NOMO-1 treated with DMSO at 0.1 percent for 48 hours (cell line): ENCODE measurements around the gene PADI6.

Source experiments
- DNase-seq: peaks from one replicate; lab custom pipeline; 2025; ENCODE audit not compliant: unreplicated experiment; lab: John Stamatoyannopoulos, UW

PADI6 gene

DNA sequence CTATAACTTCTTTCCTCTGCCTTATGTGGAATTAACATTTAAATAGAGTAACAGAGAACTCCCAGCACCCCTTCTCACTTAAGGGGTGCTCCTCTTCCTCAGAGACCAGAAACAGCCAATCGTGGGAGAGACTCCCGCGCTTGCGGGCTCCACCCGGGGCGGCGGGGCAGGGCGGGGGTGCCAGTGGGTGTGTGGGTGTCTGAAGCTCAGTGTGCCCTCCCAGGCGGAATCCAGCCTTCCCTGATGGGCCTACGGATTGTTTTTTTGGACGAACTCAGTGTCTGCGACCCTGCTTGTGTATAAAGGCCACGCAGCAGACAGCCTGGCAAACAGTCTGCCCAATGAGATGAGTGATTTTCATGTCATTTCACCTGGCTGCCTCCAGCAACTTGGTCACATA is 61.3 kb downstream of the PADI6 start:
- DNase-seq = no peak

DNA sequence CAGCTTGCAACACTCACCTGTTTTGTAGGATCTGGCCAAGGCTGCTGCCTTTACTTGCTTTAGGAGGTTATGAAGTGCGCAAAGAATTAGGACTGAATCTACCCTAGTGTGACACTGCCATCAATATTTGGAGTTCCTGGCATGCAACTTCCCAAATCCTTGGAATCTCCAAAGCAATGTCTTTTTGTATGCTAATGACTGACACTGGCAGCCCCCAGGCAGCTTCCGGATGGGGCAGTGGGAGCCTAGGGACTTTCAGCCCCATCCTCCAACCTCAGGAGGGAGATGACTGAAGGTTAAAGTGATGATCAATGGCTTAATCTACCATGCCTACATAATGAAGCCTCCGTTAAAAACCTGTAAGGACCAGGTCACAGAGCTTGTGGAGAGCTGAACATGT is 62.0 kb downstream of the PADI6 start:
- no peak for DNase-seq

DNA sequence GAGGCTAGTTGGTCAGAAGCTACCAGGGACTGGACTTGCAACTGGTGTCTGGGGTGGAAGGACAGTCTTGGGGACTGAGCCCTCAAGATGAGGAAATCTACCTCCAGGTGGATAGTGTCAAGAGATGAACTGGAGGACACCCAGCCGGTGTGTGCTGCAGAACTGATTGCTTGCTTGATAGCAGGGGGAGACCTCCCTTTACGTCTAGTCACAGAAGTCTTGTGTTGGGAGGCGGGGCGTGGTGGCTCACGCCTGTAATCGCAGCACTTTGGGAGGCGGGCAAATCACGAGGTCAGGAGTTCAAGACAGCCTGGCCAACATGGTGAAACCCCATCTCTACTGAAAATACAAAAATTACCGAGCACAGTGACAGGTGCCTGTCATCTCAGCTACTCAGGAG is 62.6 kb downstream of the PADI6 start:
- DNase-seq = no peak

DNA sequence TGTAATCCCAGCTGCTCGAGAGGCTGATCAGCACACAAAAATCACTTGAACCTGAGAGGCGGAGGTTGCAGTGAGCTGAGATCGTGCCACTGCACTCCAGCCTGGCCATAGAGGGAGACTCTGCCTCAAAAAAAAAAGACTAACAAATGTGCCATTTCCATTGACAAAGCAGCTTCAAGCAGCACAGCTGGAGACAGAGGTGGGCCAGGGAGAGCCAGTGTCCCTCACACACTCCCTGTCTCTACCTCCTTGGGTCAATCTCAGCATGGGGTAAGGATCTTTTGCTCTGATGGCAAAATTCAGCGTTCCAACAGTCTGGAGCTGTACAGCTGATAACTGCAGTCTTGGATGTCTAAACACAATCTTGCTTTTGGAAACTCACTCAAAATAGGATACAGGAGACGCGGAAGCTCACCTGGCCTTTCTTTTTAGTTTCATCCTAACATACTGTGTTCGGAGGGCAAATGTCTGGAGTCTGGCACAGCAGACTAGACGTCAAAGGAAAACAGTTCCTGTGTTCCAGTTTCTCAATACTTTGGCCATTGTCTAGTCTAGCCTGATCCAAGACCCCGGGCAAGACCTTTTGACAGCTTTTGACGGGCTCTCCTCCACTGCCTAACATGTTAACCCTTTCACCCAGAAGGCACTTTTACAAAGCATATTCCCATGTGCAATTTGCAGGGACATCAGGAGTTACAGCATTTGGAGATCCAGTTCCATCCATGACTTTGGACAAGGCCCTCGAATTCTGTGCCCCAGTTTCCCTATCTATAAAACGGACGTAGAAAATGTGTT is 64.6 kb downstream of the PADI6 start:
- no peak for DNase-seq

DNA sequence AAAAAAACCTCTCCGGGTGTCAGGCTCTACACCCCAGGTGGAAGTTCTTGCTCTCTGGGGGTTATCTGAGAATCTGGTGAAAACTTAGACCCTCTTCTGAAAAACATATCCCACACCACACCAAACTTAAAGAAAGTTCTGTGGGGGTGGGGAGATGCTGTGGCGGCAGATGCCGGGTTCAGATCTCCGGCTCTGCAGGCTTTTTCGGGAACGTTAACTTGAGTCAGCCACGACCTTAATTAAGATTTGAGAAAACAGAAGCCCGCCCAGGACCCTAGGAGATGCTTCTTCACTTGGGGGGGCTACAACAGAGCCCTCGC is 65.2 kb downstream of the PADI6 start:
- no peak for DNase-seq

DNA sequence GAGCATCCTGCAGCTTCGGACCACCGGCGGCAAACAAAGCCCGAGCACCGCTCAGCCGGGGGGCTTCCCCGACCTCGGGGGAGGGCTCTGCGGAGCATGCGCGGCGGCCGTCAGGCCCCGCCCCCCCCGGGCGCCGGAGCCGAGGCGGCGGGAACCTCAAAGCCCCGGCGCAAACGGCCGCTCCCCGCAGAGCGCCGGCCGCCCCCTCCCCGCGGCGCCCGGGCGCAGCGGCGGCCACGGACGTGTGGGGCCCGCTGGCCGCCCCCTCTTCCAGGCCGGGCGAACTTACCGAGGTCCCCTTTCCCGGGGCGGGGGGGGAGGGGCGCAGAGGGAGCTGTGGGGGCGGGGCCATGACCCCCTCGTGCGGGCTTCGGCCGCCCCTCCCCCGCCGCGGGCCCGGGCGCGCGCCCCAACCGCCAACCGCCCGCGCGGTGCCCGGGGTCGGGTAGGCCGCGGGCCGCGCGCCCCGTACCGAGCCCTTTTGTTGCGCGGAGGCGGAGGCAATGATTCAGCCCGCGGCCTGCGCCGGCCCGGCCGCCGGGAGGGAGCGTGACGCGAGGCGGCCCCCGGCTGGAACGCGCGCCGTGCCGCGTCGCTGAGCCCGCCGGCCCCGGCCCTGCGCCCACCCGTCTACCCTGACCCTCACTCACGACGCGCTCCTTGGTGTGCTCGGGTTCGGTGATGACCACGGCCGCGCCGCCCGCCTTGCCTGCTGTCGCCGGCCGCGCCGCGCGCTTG is 65.8 kb downstream of the PADI6 start:
- DNase-seq = no peak

DNA sequence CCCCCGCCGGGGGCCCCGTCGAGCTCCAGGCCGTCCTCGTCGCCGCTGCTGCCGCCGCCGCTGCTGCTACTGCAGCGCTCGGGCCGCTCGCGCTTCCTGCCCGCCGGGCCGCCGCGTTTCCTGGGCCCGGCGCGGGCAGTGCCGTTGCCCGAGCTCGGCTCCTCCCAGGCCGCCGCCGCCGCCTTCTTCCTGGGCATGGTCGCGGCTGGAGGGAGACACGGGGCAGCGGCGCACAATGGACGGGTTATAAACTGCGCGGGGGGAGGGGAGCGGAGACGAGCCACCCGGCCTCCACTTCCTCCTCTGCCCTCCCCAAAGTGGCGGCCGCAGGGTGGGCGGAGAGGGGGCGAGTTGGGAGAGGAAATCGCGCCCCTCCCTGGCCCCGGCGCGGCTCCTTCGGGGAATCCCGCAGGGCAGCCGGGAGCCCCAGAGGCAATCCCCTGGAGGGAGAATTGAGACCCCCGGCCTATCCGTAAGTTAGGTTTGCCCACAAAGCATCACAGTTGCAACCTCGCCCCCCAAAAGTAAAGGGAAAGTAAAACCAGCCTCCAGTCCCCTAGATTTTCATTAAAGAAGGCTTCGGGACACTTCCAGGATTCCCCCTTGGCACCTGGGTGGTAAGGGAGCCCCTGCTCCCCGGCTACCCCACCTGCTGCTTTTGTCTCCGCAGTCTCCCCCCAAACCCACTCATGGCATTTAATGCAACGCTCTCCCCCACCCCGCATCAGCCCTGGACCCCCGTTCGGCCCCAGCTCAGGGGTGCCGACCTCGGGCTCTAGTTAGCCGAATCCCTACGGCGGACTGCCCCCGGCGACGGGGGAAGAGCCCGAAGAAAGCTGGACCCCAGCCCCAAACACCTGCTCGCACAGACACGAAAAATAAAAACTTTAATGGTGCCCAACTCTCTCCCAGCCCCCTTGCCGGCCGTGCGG is 66.6 kb downstream of the PADI6 start:
- DNase-seq = peak; percentile 59

DNA sequence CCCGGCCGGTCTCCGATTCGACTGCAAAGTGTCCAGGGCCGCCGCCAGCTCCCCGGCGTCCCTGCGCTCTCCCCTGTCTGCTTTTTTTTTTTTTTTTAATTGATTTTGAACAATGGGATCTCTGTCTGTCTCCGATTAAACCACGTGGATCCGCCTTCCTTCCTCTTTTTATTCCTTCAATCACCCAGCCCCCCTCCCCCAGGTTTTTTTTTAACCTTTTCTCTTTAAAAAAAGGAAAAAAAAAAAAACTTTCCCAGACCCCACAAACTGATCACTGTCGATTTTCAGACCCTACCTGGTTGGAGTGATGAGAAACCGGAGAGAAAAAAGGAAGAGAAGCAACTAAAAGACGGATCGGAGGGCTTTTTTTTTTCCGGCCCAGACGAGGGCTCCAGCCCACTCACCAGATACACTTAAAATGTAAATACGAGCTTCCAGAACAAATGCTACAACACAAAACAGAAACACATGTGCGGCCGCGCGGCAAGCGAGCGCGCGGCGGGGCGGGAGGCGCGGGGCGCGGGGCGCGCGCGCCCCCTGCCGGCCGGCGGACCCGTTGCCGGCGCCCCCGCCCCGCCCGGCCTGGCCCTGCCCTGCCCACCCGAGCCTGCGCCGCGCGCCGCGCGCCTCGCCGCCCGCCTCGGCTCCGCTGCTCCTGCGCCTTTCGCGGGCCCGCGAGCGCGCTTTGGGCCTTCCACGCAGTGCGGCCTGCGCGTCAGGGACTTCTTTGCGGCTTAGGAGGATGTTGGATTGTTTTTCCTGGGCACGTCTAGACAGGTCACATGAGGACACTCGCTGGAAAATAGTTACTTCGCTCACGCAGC is 67.5 kb downstream of the PADI6 start, which contains the start of gene RCC2:
Gene RCC2 (minus strand): TSS at position 428 of the 824 bp plus-strand sequence. CDS start 1,163 bp downstream, outside the sequence.
- peak; percentile 76 for DNase-seq

DNA sequence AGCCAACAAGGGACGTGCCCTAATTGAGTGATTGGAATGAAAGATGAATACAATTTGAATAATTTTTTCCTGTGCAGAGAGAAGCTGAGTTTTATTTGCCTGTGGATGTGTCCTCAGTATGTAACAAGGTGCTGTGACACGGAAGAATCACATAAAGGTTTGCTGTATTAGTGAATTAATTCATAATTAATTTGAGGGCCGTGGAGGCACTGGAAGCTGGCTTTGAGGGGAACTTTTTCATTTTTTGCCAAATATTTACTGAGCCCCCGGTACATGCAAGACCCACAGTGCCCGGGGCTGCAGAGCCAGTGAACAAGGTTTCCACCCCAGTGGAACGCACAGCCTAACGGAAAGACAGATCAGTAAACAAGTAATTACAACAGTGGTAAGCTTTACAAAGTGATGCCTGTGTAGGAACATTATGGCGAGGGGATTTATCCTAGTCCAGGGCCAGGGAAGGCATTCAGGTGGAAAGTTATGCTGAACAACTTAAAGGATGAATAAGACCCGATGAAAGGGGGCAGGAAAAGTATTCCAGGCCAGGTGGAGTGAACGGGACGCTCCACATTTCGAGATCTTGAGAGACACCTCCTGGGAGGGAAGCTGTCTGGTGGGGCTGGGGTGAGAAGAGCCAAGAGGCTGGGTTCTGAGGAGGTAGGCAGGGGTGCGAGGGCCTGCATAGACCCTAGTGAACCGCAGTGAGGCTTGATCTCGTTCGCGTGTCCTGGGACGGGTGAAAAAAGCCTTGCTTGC is 68.3 kb downstream of the PADI6 start:
- DNase-seq = no peak

DNA sequence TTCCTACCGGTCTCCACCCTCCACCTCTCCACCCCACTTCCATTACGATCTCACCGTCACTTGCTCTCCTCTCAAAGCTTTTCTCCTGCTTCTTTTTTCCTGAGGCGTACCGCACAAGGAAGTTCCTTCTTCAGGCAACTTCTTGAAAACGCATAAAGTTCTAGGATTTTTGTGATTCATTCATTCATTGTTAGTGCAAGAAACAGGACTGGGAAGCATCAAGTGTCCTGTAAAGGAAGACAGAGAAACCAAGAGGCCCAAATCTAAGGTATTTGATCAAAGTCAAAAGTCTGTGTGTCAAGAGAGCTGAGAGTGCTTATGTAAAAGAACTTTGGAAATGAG is 68.8 kb downstream of the PADI6 start:
- DNase-seq = no peak

DNA sequence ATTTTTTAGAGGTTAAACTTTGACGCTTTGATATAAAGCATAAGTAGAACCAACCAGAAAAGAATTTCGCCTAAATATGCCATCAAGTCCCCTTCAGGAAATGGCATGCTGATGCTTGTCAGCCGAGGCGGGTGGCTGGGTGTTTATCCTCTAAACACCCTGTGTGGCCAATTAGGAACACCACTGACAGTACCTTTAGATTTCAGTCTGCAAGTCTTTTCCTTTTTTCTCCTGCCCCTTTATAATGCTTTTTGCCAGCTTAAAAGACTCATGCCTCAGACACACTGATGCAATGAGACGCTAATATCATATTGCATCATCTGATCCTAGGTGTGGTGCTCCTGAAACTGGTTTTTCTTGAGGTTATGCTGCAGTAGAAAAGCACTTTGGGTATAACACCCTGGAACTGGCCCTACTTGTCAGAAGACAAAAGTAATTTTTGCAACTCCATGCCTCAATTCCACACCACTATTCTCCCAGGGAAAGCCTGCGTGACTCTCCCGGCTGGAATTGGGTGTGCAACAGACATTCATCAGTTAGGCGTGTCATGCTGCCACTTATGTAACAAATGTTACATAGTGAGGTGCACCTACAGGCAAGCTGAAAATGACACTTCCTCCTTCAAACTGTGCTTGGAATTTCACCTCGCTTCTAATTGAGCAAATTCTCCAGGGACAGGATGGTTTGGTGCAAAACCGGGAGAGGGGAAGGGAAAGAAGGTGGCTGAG is 69.4 kb downstream of the PADI6 start:
- peak; percentile 32 for DNase-seq

DNA sequence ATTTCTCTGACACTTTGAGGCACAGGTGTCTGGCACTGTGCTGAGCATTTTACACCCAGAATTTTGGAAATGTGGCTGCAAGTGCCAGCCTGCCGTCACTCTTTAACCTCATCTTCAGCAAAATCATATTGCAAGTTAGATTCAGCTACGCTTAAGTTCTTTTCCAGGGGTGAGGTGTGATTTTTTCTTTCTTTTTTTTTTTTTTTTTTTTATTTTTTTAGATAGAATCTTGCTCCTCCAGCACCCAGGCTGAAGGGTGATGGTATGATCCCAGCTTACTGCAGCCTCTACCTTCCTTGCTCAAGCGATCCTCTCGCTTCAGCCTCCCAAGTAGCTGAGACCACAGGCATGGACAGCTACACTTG is 70.0 kb downstream of the PADI6 start:
- DNase-seq = no peak

DNA sequence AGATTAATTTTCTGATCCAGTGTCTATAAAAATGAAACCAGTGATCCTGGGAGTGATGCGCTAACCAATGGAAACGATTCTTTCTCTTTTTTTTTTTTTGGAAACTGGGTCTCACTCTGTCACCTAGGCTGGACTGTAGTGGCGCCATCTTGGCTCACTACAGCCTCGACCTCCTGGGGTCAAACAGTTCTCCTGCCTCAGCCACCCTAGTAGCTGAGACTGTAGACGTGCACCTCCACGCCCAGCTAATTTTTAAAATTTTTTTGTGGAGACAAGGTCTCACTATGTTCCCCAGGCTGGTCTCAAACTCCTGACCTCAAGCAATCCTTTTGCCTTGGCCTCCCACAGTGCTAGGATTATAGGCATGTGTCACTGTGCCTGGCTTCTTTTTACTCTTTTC is 70.8 kb downstream of the PADI6 start:
- DNase-seq = no peak

DNA sequence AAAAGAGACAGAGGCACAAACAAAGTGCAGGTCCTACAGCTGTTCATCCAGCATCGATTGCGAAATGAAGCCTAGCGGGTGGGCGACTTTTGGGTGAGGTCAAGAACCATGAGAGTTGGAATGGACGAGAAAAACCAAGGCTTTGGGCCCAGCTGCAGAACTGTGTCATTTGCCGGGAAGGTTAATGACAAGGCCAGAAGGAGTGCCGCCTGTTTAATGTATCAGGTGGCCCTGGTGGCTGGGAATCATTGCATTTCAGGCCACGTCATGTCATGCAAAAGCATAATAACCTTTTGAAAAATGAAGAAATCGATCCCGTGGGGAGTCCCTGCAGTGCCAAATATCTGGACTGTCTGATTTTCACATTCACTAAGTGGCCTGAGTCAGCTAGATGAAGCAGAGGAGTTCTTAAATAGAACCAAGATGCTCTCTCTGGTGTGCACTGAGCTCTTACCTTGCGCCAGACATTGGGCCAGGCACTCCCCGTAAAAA is 75.6 kb downstream of the PADI6 start:
- no peak for DNase-seq
